Smooth muscle cell (in vitro differentiated cells): Measurements from ENCODE around the gene PKD2. TPM values are rescaled to one million over a fixed set of nuclear protein-coding genes. Genes with fewer than 3 reads are reported as not detected.

Experiments
- DNase-seq: peaks from one replicate; lab custom pipeline; 2025; ENCODE audit not compliant: unreplicated experiment; lab: John Stamatoyannopoulos, UW
- H2AFZ ChIP-seq: fragments of 200-600 bp; sonication (generic); 2 replicates; pipeline ENCODE4 v1.6.0; 2016; ENCODE audit warnings: antibody characterized with exemption, low read depth, mild to moderate bottlenecking
- H3F3A ChIP-seq: fragments of 200-600 bp; sonication (generic); 2 replicates; pipeline ENCODE4 v1.6.0; 2017; ENCODE audit warnings: antibody characterized with exemption, low read depth
- H3K27ac ChIP-seq: fragments of 200-600 bp; sonication (generic); 2 replicates; pipeline ENCODE4 v1.5.1; 2016; ENCODE audit warnings: low read depth, mild to moderate bottlenecking
- H3K27me3 ChIP-seq: fragments of 200-600 bp; sonication (generic); 2 replicates; pipeline ENCODE4 v1.6.1; 2016; ENCODE audit warnings: low read depth, mild to moderate bottlenecking
- H3K36me3 ChIP-seq: fragments of 200-600 bp; sonication (generic); 2 replicates; pipeline ENCODE4 v1.5.1; 2016; ENCODE audit warnings: low read depth
- H3K4me1 ChIP-seq: fragments of 200-600 bp; sonication (generic); 2 replicates; pipeline ENCODE4 v1.5.1; 2016; ENCODE audit warnings: low read depth
- H3K4me2 ChIP-seq: fragments of 200-600 bp; sonication (generic); 2 replicates; pipeline ENCODE4 v1.6.0; 2016; ENCODE audit warnings: mild to moderate bottlenecking
- H3K4me3 ChIP-seq: fragments of 200-600 bp; sonication (generic); 2 replicates; pipeline ENCODE4 v1.5.1; 2016; ENCODE audit warnings: mild to moderate bottlenecking
- H3K79me2 ChIP-seq: fragments of 200-600 bp; sonication (generic); 2 replicates; pipeline ENCODE4 v1.6.0; 2016; ENCODE audit warnings: low read depth, mild to moderate bottlenecking
- H3K9ac ChIP-seq: fragments of 200-600 bp; sonication (generic); 2 replicates; pipeline ENCODE4 v1.6.0; 2016; ENCODE audit warnings: low read depth
- H3K9me3 ChIP-seq: fragments of 200-600 bp; sonication (generic); replicated peaks from 2 replicates; pipeline ENCODE4 v1.5.1; 2016; ENCODE audit warnings: low read depth
- H4K20me1 ChIP-seq: fragments of 200-600 bp; sonication (generic); 2 replicates; pipeline ENCODE4 v1.6.0; 2016; ENCODE audit warnings: low read depth
- CTCF ChIP-seq: fragments of 200-600 bp; sonication (generic); IDR thresholded peaks from 2 replicates; pipeline ENCODE4 v1.5.1; 2017; ENCODE audit warnings: borderline replicate concordance, mild to moderate bottlenecking, antibody characterized with exemption; ENCODE audit not compliant: insufficient read depth, poor library complexity, severe bottlenecking
- WGBS: methylation state at CpG from one replicate; pipeline ENCODE4 v1.1.7; 2016; ENCODE audit warnings: low lambda C conversion rate; 5-methylcytosine and 5-hydroxymethylcytosine counted together
- polyA plus RNA-seq: library from polyadenylated mRNA; unstranded; fragments of >200 nt; fragmentation: Nextera tagmentation; extraction: Ambion mirVana; gene quantifications from 2 replicates; pipeline ENCODE4 v1.2.1, GENCODE V29; 2016
- total RNA-seq: library from RNA; depleted of rRNA; stranded (reverse); fragments of >200 nt; gene quantifications from 2 replicates; pipeline ENCODE4 v1.2.3, GENCODE V29; 2014

Gene PKD2
- total RNA-seq (40.6 and 41.4 TPM in 2 replicates), polyA plus RNA-seq (13.1 and 19.8 TPM in 2 replicates)

GRCh38 chr4:88007304-88008121 is at the start of gene PKD2:
TSS of gene PKD2 (plus strand) at chr4:88007635. CDS start at chr4:88007734, 99 bp downstream.
- WGBS, result under 1% methylated on average over 79 of the region's 116 CpGs
- peak; percentile 54 for DNase-seq

GRCh38 chr4:87961993-87962392 is 45.4 kb upstream of the PKD2 start:
- H3K4me3 ChIP-seq, result no peak overlapping the region
- no peaks in the 10 kb centered on the region for H3K9me3 ChIP-seq
- H4K20me1 ChIP-seq, result no peaks in the 10 kb centered on the region
- no peak overlapping the region for H2AFZ ChIP-seq
- H3F3A ChIP-seq, result no peaks in the 10 kb centered on the region
- H3K4me1 ChIP-seq, result no peaks in the 10 kb centered on the region
- H3K36me3 ChIP-seq, result no peaks in the 10 kb centered on the region
- no peak for TF ChIP-seq CTCF
- H3K79me2 ChIP-seq, result no peaks in the 10 kb centered on the region
- no peak for DNase-seq
- H3K27ac ChIP-seq, result no peak overlapping the region
- WGBS, result 7% methylated on average over 1 of the region's 1 CpG
- H3K9ac ChIP-seq, result no peak overlapping the region
- H3K27me3 ChIP-seq, result no peaks in the 10 kb centered on the region
- H3K4me2 ChIP-seq, result no peak overlapping the region

More at GRCh38 chr4:88007304-88008121, at the start of gene PKD2:
- TF ChIP-seq CTCF, result no peak
- Histone ChIP-seq H3K79me2 (peaks cover 44% of the 10 kb centered on the region), H4K20me1 (peaks cover 39% of the 10 kb centered on the region), H3K9me3 (no peaks in the 10 kb centered on the region), H3K27me3 (no peaks in the 10 kb centered on the region), H3K36me3 (no peaks in the 10 kb centered on the region), H2AFZ (peak within 1 kb of the TSS; percentile 64), H3K4me2 (peak within 1 kb of the TSS; percentile 94), H3K27ac (peak within 1 kb of the TSS; percentile 22), H3K9ac (peak within 1 kb of the TSS; percentile 62), H3K4me1 (peaks cover 23% of the 10 kb centered on the region), H3K4me3 (peak within 1 kb of the TSS; percentile 84), H3F3A (no peaks in the 10 kb centered on the region)

GRCh38 chr4:87962398-87963146 is 44.9 kb upstream of the PKD2 start:
- H3K27me3 ChIP-seq, result no peaks in the 10 kb centered on the region
- no peak overlapping the region for H2AFZ ChIP-seq
- TF ChIP-seq CTCF, result no peak
- DNase-seq, result no peak
- H3K36me3 ChIP-seq, result no peaks in the 10 kb centered on the region
- H3K4me1 ChIP-seq, result no peaks in the 10 kb centered on the region
- WGBS, result 81% methylated on average over 5 of the region's 5 CpGs
- H3K4me3 ChIP-seq, result no peak overlapping the region
- no peak overlapping the region for H3K4me2 ChIP-seq
- H4K20me1 ChIP-seq, result no peaks in the 10 kb centered on the region
- no peak overlapping the region for H3K9ac ChIP-seq
- no peaks in the 10 kb centered on the region for H3F3A ChIP-seq
- H3K79me2 ChIP-seq, result no peaks in the 10 kb centered on the region
- no peaks in the 10 kb centered on the region for H3K9me3 ChIP-seq
- no peak overlapping the region for H3K27ac ChIP-seq
